ENCODE measurements around the gene REEP6.

- TF ChIP-seq, protein P1, sequence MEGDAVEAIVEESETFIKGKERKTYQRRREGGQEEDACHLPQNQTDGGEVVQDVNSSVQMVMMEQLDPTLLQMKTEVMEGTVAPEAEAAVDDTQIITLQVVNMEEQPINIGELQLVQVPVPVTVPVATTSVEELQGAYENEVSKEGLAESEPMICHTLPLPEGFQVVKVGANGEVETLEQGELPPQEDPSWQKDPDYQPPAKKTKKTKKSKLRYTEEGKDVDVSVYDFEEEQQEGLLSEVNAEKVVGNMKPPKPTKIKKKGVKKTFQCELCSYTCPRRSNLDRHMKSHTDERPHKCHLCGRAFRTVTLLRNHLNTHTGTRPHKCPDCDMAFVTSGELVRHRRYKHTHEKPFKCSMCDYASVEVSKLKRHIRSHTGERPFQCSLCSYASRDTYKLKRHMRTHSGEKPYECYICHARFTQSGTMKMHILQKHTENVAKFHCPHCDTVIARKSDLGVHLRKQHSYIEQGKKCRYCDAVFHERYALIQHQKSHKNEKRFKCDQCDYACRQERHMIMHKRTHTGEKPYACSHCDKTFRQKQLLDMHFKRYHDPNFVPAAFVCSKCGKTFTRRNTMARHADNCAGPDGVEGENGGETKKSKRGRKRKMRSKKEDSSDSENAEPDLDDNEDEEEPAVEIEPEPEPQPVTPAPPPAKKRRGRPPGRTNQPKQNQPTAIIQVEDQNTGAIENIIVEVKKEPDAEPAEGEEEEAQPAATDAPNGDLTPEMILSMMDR (IDR thresholded peaks at IDR 0.05): peak in 1 of 6 experiments; percentile 19
- TF ChIP-seq POLR2A (IDR thresholded peaks at IDR 0.05): no peak
Measured at GRCh38 chr19:1453525-1454364, 37.2 kb upstream of the REEP6 start.

Data from adrenal gland (tissue), 5 donors.